BJ (cell line): ENCODE results near the gene PLXND1. TPM values are rescaled to one million over a fixed set of nuclear protein-coding genes. Genes with fewer than 3 reads are reported as not detected.

Experiments
- CTCF ChIA-PET: fragments of 350-600 bp; formaldehyde crosslinking; extraction: SDS; loops from one replicate; lab custom pipeline; 2021; ENCODE audit warnings: antibody characterized with exemption, inconsistent platforms; lab: Yijun Ruan, JAX
- POLR2A ChIA-PET: fragments of 300-600 bp; sonication (Branson Sonifier 250); formaldehyde crosslinking; extraction: SDS; loops from one replicate; lab custom pipeline; 2021; ENCODE audit warnings: antibody characterized with exemption; lab: Charles Lee
- DNase-seq: peaks from one replicate; pipeline ENCODE4 v3.0.0-alpha.2; 2011; ENCODE audit warnings: low read depth
- H3K27me3 ChIP-seq: 2 replicates; pipeline ENCODE4 v1.6.0; 2011; ENCODE audit warnings: low read length; ENCODE audit not compliant: control insufficient read depth, insufficient read depth
- H3K36me3 ChIP-seq: 2 replicates; pipeline ENCODE4 v1.5.1; 2011; ENCODE audit warnings: low read length; ENCODE audit not compliant: control insufficient read depth, insufficient read depth
- H3K4me3 ChIP-seq: 2 replicates; pipeline ENCODE4 v1.5.1; 2011; ENCODE audit warnings: low read depth, mild to moderate bottlenecking, control low read depth, low read length
- polyA plus RNA-seq: library from polyadenylated mRNA; depleted of rRNA; stranded (reverse); fragments of >200 nt; gene quantifications from 2 replicates; pipeline ENCODE4 v1.2.3, GENCODE V29; 2011
- TF ChIP-seq, protein P1 (sequence below): IDR thresholded peaks from 2 replicates; pipeline ENCODE4 v1.5.1; 2011; ENCODE audit warnings: low read depth, mild to moderate bottlenecking, control low read depth, inconsistent platforms, low read length, moderate library complexity; ENCODE audit not compliant: insufficient read depth

PLXND1 gene
- polyA plus RNA-seq, 1 experiment: 128 TPM

DNA sequence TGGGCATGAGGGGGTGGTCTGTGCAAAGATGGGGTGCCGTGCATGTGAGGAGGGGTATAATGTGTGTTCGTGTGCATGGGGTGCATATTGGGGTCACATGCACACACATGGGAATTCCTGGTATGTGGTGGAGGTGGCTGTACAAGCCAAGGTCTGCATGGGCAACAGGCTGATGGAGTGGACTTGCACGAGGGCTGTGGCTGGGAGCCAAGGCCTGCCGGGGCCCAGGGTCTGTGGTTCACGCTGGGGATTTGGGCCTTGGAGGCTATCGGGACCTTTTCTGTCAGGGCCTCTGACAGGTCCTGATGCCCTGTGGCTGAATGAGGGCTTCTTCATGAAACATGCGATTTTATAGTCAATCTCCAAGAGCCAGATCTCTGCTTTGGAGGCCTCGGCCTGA is 9.8 kb upstream of the PLXND1 start:
- CTCF ChIA-PET: interaction anchor here (0.7 to 1.3 kb wide), 2 partner anchors 26 to 125 kb away, joined by 4 read pairs; no protein-coding TSS in a partner anchor
- POLR2A ChIA-PET: no interaction called here
- H3K36me3 ChIP-seq: no peaks in the 10 kb centered on the region
- TF ChIP-seq, protein P1, sequence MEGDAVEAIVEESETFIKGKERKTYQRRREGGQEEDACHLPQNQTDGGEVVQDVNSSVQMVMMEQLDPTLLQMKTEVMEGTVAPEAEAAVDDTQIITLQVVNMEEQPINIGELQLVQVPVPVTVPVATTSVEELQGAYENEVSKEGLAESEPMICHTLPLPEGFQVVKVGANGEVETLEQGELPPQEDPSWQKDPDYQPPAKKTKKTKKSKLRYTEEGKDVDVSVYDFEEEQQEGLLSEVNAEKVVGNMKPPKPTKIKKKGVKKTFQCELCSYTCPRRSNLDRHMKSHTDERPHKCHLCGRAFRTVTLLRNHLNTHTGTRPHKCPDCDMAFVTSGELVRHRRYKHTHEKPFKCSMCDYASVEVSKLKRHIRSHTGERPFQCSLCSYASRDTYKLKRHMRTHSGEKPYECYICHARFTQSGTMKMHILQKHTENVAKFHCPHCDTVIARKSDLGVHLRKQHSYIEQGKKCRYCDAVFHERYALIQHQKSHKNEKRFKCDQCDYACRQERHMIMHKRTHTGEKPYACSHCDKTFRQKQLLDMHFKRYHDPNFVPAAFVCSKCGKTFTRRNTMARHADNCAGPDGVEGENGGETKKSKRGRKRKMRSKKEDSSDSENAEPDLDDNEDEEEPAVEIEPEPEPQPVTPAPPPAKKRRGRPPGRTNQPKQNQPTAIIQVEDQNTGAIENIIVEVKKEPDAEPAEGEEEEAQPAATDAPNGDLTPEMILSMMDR: no peak
- DNase-seq: no peak
- no peaks in the 10 kb centered on the region for H3K27me3 ChIP-seq
- H3K4me3 ChIP-seq: no peak overlapping the region

DNA sequence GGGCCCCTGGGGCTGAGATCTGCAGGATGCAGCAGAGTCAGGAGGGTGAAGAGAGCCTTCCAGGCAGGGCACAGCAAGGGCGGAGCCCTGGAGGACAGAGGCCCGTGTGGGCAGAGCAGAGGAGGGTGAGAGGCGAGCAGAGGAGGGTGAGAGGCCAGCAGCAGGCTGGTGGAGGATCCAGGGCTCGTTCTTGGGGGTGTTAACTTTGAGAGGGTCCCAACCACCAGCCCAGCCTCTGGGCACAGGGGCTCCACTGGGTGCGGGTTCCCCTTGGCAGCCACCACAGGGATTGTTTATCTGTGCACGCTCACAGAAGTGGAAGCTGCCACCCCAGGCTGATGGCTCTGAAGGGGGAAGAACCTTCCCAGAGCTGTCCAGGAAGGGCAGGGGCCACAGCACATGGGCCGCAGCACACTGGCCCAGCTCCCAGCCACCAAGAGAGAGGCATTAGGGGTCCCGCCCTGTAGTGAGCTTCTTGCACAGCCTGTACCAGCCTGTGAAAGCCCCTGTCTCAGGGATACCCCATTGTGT is 9.3 kb upstream of the PLXND1 start:
- TF ChIP-seq, protein P1: no peak
- Histone ChIP-seq H3K4me3 (no peak overlapping the region), H3K27me3 (no peaks in the 10 kb centered on the region), H3K36me3 (no peaks in the 10 kb centered on the region)
- CTCF ChIA-PET: interaction anchor here (0.7 to 1.3 kb wide), 2 partner anchors 26 to 125 kb away, joined by 4 read pairs; no protein-coding TSS in a partner anchor
- DNase-seq: no peak
- POLR2A ChIA-PET: no interaction called here

DNA sequence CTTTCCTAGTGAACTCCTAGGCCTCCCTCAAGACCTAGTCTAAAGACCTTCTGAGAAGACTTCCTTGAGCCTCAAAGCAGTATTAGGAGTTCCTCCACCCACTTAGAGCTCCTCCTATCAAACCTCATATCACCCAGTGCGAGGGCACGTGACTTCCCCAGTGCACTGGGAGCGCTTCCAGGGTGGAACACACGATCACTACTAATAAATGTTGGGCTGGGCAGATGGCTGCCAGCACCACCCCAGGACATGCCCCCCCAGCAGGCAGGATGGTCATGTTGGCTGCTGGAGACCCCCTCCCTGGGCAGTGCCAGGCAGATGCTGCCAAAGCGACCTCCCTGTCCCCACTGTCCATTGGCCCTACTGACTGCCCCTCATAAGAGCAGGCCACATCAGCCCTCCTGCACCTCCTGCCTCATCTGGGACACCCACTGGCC is 8.5 kb upstream of the PLXND1 start:
- no peak for DNase-seq
- H3K36me3 ChIP-seq: no peaks in the 10 kb centered on the region
- POLR2A ChIA-PET: no interaction called here
- H3K4me3 ChIP-seq: no peak overlapping the region
- H3K27me3 ChIP-seq: no peaks in the 10 kb centered on the region
- CTCF ChIA-PET: no interaction called here
- TF ChIP-seq, protein P1: no peak

DNA sequence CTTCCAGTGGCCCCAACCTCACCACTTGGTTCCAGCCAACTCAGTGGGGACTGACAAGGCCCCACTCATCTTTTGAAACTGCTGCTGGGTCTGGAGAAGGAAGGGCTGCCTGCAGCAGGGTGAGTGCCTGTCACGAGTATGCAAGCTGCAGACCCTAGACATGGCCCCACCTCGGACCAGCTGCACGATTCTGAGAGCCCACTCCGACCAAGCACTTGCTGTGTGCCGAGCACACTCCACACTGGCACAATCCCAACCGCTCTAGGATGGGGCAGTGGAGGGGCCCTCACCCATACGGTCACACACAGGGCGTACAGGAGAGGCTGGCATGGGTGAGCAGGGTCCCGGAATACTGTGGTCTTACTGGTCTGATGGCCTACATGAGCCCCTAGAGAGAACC is 8.0 kb upstream of the PLXND1 start:
- TF ChIP-seq, protein P1: no peak
- Histone ChIP-seq H3K36me3 (no peaks in the 10 kb centered on the region), H3K27me3 (no peaks in the 10 kb centered on the region), H3K4me3 (no peak overlapping the region)
- CTCF ChIA-PET: interaction anchor here (0.6 kb wide), 1 partner anchor 74 kb away, joined by 3 read pairs; no protein-coding TSS in a partner anchor
- no peak for DNase-seq
- POLR2A ChIA-PET: no interaction called here

DNA sequence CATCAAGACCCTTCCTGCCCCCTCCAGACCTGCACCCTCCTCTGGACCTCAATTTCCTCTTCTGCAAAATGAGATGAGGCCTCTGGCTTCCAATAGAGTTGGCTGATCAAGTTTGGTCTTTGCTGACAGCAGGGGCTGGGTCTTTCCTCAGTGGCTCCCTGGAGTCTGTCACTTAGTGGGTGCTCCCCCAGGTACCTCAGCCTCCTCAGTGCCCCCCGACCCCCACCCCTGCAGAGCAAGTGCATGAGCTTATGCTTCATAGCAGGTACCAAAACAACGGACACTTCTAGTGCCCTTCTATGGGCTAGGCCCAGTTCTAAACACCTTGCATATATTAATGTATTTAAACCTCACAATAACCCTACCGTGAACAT is 6.9 kb upstream of the PLXND1 start:
- no peak overlapping the region for H3K4me3 ChIP-seq
- H3K27me3 ChIP-seq: no peaks in the 10 kb centered on the region
- H3K36me3 ChIP-seq: no peaks in the 10 kb centered on the region
- ChIA-PET POLR2A (no interaction called here), CTCF (interaction anchor here (0.6 to 1.2 kb wide), 3 partner anchors 15 to 329 kb away, joined by 3 read pairs; no protein-coding TSS in a partner anchor)
- TF ChIP-seq, protein P1: no peak
- no peak for DNase-seq
